Testis (tissue), 5 donors: ENCODE results near the gene ALOX12B. TPM values are rescaled to one million over a fixed set of nuclear protein-coding genes. Genes with fewer than 3 reads are reported as not detected.

Experiments
- DNase-seq: peaks from one replicate; pipeline ENCODE4 v3.0.0-alpha.2; 2019
- H3K27ac ChIP-seq, 2 donors: fragments of 200-600 bp; sonication (generic); one replicate each; pipeline ENCODE4 v1.5.1; 2019
- H3K27me3 ChIP-seq: fragments of 200-600 bp; sonication (generic); one replicate; pipeline ENCODE4 v1.5.1; 2019
- H3K36me3 ChIP-seq: fragments of 200-600 bp; sonication (generic); one replicate; pipeline ENCODE4 v1.5.1; 2017; ENCODE audit warnings: low read depth; ENCODE audit errors: missing control alignments
- H3K4me1 ChIP-seq: fragments of 200-600 bp; sonication (generic); one replicate; pipeline ENCODE4 v1.5.1; 2019
- H3K4me3 ChIP-seq, 2 donors: fragments of 200-600 bp; sonication (generic); one replicate each; pipeline ENCODE4 v1.5.1; 2017 to 2019
- H3K9me3 ChIP-seq: fragments of 200-600 bp; sonication (generic); one replicate; pipeline ENCODE4 v1.5.1; 2017
- CTCF ChIP-seq, 3 experiments: fragments of 450-650 bp in 2 of 3; fragments of 200-600 bp in 1 of 3; sonication (generic) in 1 of 3; IDR thresholded peaks; one replicate each; pipeline ENCODE4 v1.5.1; 2016 to 2019; ENCODE audit warnings: antibody characterized with exemption in 3 of 3, mild to moderate bottlenecking in 2 of 3, moderate library complexity in 1 of 3
- POLR2A ChIP-seq: fragments of 450-650 bp; IDR thresholded peaks from one replicate; pipeline ENCODE4 v1.6.1; 2017; ENCODE audit warnings: antibody characterized with exemption, mild to moderate bottlenecking, moderate library complexity
- WGBS, 2 donors: methylation state at CpG; one replicate each; pipeline ENCODE4 v1.1.5; 2018; 5-methylcytosine and 5-hydroxymethylcytosine counted together
- intact Hi-C: fragments of 100-400 bp; cut with DNase I; formaldehyde crosslinking; loops from one replicate; pipeline ENCODE4 v1.15.1; 2023; ENCODE audit warnings: low total_unique reads
- long read RNA-seq, 2 donors: transcript quantifications; one replicate each; lab custom pipeline, GENCODE V29; 2026
- polyA plus RNA-seq: library from polyadenylated mRNA; stranded (reverse); fragments of 350-450 nt; fragmentation: Illumina TruSeq; extraction: RNeasy Lipid Tissue Mini Kit (QIAGEN cat#74804); gene quantifications from one replicate; pipeline ENCODE4 v1.2.3, GENCODE V29; 2014; ENCODE audit warnings: low read depth, low replicate concordance; ENCODE audit not compliant: insufficient read depth
- total RNA-seq, 2 donors: library from RNA; depleted of rRNA; stranded (reverse); fragments of >200 nt; gene quantifications; one replicate each; pipeline ENCODE4 v1.2.3, GENCODE V29; 2016

Gene ALOX12B
- total RNA-seq (under 1 TPM; 0.87 to 0.99 TPM), polyA plus RNA-seq (1.1 TPM)
- long read RNA-seq, donor 1: 0 reads
- long read RNA-seq, donor 2: 0 reads

GRCh38 chr17:8087075-8087951 is at the start of gene ALOX12B:
Gene ALOX12B, minus strand, starts transcription at chr17:8087716. Its CDS starts 274 bp downstream, at chr17:8087442.
- no peak within 1 kb of the TSS for H3K27ac ChIP-seq
- H3K36me3 ChIP-seq: no peaks in the 10 kb centered on the region
- no peak for DNase-seq
- H3K4me3 ChIP-seq: no peak within 1 kb of the TSS
- H3K9me3 ChIP-seq: no peaks in the 10 kb centered on the region
- H3K4me1 ChIP-seq: no peaks in the 10 kb centered on the region
- TF ChIP-seq POLR2A (no peak), CTCF (IDR thresholded peaks at IDR 0.05) (no peak)
- no peaks in the 10 kb centered on the region for H3K27me3 ChIP-seq
- intact Hi-C loops: no loop called here
- WGBS, 2 donors: 85 to 87% methylated on average over 14 to 20 of the region's 20 CpGs

GRCh38 chr17:8133941-8134340 is 46.4 kb upstream of the ALOX12B start:
- no peak for DNase-seq
- no peaks in the 10 kb centered on the region for H3K36me3 ChIP-seq
- no peaks in the 10 kb centered on the region for H3K4me1 ChIP-seq
- H3K27me3 ChIP-seq: no peaks in the 10 kb centered on the region
- TF ChIP-seq POLR2A: no peak
- TF ChIP-seq CTCF (IDR thresholded peaks at IDR 0.05): no peak
- H3K27ac ChIP-seq: no peak overlapping the region
- no peak overlapping the region for H3K4me3 ChIP-seq
- WGBS, 2 donors: 81 to 92% methylated on average over 4 of the region's 4 CpGs
- H3K9me3 ChIP-seq: no peaks in the 10 kb centered on the region
- intact Hi-C loops: no loop called here

- TF ChIP-seq CTCF (IDR thresholded peaks at IDR 0.05) (no peak), POLR2A (no peak)
- Histone ChIP-seq H3K4me3 (no peak overlapping the region), H3K27ac (no peak overlapping the region), H3K9me3 (no peaks in the 10 kb centered on the region), H3K4me1 (no peaks in the 10 kb centered on the region), H3K36me3 (no peaks in the 10 kb centered on the region), H3K27me3 (no peaks in the 10 kb centered on the region)
- intact Hi-C loops: no loop called here
- WGBS, 2 donors: 69% methylated on average over 8 to 12 of the region's 12 CpGs
- no peak for DNase-seq
Observed at GRCh38 chr17:8133399-8133798, 45.9 kb upstream of the ALOX12B start.

GRCh38 chr17:8131844-8132441 is 44.4 kb upstream of the ALOX12B start:
- WGBS, 2 donors: 68 to 84% methylated on average over 3 of the region's 3 CpGs
- peaks cover 6% of the 10 kb centered on the region for H3K4me1 ChIP-seq
- H3K4me3 ChIP-seq: no peak overlapping the region
- no peak for DNase-seq
- intact Hi-C loops: no loop called here
- H3K36me3 ChIP-seq: no peaks in the 10 kb centered on the region
- H3K27ac ChIP-seq: no peak overlapping the region
- H3K27me3 ChIP-seq: no peaks in the 10 kb centered on the region
- TF ChIP-seq CTCF (IDR thresholded peaks at IDR 0.05): no peak
- TF ChIP-seq POLR2A: no peak
- H3K9me3 ChIP-seq: no peaks in the 10 kb centered on the region
